Measurements from ENCODE around the gene CLNK. TPM values are rescaled to one million over a fixed set of nuclear protein-coding genes. Genes with fewer than 3 reads are reported as not detected.

CLNK gene
- total RNA-seq, 2 experiments from 2014 or later, result 0.10 TPM; not detected in 1

DNA sequence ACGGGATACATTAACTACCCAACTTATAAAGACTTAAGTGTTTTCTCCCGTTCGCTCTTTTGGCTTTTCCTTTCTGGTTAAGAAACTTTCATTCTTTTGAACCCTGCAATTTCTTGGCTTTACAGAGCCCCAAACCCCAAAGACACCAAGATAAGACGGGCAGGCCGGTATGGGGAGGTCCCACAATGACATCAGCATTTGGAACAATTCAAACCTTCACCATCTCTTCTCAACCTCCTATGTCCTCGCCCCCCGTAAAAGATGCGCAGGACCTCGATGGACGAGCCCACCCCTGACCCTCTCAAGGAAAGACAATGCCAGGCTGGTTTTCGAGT lies 228.3 kb downstream of the CLNK start:
- Mint-ChIP-seq H3K4me1 (peaks cover 33% of the 10 kb centered on the region), H3K27ac (peak overlapping the region; percentile 78), H3K36me3 (ENCODE audit: low read depth) (peaks cover 41% of the 10 kb centered on the region), H3K9me3 (no peaks in the 10 kb centered on the region), H3K4me3 (peak overlapping the region; percentile 82), H3K27me3 (peaks cover 3% of the 10 kb centered on the region)
- DNase-seq, result no peak
- POLR2A ChIA-PET, result interaction anchor here (0.9 to 2.4 kb wide), 5 partner anchors 25 to 339 kb away, joined by 3 to 14 read pairs (median 3); partner anchors contain the start of gene WDR1
- CTCF ChIA-PET, result no interaction called here

DNA sequence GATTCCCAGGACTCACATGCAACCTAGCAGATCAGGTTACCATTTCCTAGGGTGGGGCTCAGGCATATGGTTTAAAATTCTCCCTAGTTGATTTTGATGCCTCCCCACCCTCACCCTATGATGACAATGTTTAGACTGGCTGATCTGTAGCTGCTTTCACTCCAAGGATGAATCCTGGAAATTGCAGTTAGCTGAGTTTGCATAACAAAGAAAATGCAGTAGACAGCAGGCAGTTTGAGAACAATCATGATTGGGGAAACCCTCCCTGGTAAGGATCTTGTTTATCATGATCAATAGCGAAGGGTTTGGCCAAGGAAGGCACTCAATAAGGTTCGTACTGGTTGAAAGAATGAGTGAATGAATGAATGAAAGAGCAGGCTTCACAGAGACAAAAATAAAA lies 229.4 kb downstream of the CLNK start:
- no peaks in the 10 kb centered on the region for H3K9me3 Mint-ChIP-seq
- DNase-seq, result no peak
- H3K36me3 Mint-ChIP-seq (ENCODE audit: low read depth), result peaks cover 51% of the 10 kb centered on the region
- POLR2A ChIA-PET, result interaction anchor here (1.2 kb wide), 1 partner anchor 338 kb away, joined by 3 read pairs; the partner anchor contains the start of gene WDR1
- no peak overlapping the region for H3K27ac Mint-ChIP-seq
- CTCF ChIA-PET, result no interaction called here
- H3K27me3 Mint-ChIP-seq, result peaks cover 3% of the 10 kb centered on the region
- peaks cover 25% of the 10 kb centered on the region for H3K4me1 Mint-ChIP-seq
- no peak overlapping the region for H3K4me3 Mint-ChIP-seq

DNA sequence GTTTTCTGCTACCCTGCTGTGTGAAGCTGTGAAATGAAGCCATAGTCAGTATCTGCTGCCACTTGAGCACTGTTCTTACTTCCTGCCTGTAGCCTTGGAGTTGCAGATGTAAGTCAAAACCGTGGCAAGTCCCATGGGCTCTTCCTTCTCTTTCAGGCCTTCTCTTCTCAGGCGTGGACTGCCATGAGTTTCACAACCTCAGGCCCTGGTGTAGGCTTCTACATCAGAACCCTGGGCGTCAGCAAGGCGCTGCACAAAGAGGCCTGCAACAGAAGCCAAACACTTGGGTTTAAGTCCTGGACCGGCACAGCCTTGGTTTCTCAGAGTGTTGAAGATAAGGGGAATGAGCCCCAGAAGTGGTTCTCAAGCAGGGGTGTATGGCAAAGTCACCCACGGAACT lies 229.8 kb downstream of the CLNK start:
- H3K4me1 Mint-ChIP-seq, result peaks cover 25% of the 10 kb centered on the region
- CTCF ChIA-PET, result no interaction called here
- no peak overlapping the region for H3K27ac Mint-ChIP-seq
- H3K4me3 Mint-ChIP-seq, result no peak overlapping the region
- no peak for DNase-seq
- POLR2A ChIA-PET, result interaction anchor here (1.2 kb wide), 1 partner anchor 338 kb away, joined by 3 read pairs; the partner anchor contains the start of gene WDR1
- H3K27me3 Mint-ChIP-seq, result peaks cover 3% of the 10 kb centered on the region
- H3K9me3 Mint-ChIP-seq, result no peaks in the 10 kb centered on the region
- H3K36me3 Mint-ChIP-seq (ENCODE audit: low read depth), result peaks cover 55% of the 10 kb centered on the region

GRCh38 chr4:10454121-10454520 lies 230.4 kb downstream of the CLNK start:
- Mint-ChIP-seq H3K36me3 (ENCODE audit: low read depth) (peaks cover 61% of the 10 kb centered on the region), H3K4me3 (no peak overlapping the region), H3K27ac (no peak overlapping the region), H3K4me1 (peaks cover 24% of the 10 kb centered on the region), H3K27me3 (no peaks in the 10 kb centered on the region), H3K9me3 (peaks cover 2% of the 10 kb centered on the region)
- DNase-seq, result no peak
- ChIA-PET POLR2A (no interaction called here), CTCF (no interaction called here)

GRCh38 chr4:10448991-10449390 lies 235.6 kb downstream of the CLNK start:
- Mint-ChIP-seq H3K9me3 (peaks cover 32% of the 10 kb centered on the region), H3K4me1 (no peaks in the 10 kb centered on the region), H3K27ac (no peak overlapping the region), H3K36me3 (ENCODE audit: low read depth) (peaks cover 89% of the 10 kb centered on the region), H3K4me3 (no peak overlapping the region), H3K27me3 (no peaks in the 10 kb centered on the region)
- no peak for DNase-seq
- POLR2A ChIA-PET, result no interaction called here
- CTCF ChIA-PET, result interaction anchor here (1.3 kb wide), 1 partner anchor 12 kb away, joined by 4 read pairs; no protein-coding TSS in a partner anchor

- peaks cover 41% of the 10 kb centered on the region for H3K9me3 Mint-ChIP-seq
- no peaks in the 10 kb centered on the region for H3K27me3 Mint-ChIP-seq
- no peak overlapping the region for H3K27ac Mint-ChIP-seq
- POLR2A ChIA-PET, result no interaction called here
- peaks cover 6% of the 10 kb centered on the region for H3K4me1 Mint-ChIP-seq
- CTCF ChIA-PET, result interaction anchor here (0.9 kb wide), 1 partner anchor 18 kb away, joined by 3 read pairs; no protein-coding TSS in a partner anchor
- DNase-seq, result no peak
- H3K36me3 Mint-ChIP-seq (ENCODE audit: low read depth), result peaks cover 47% of the 10 kb centered on the region
- no peak overlapping the region for H3K4me3 Mint-ChIP-seq
These were observed 241.6 kb downstream of the CLNK start for GRCh38 chr4:10442976-10443375.

- no peak overlapping the region for H3K4me3 Mint-ChIP-seq
These were observed 243.1 kb downstream of the CLNK start for GRCh38 chr4:10441512-10441911.

GRCh38 chr4:10438924-10439323 lies 245.6 kb downstream of the CLNK start:
- H3K4me1 Mint-ChIP-seq, result peaks cover 6% of the 10 kb centered on the region
- H3K27me3 Mint-ChIP-seq, result no peaks in the 10 kb centered on the region
- no peak for DNase-seq
- no peak overlapping the region for H3K27ac Mint-ChIP-seq
- ChIA-PET CTCF (interaction anchor here (1.1 kb wide), 1 partner anchor 22 kb away, joined by 7 read pairs; no protein-coding TSS in a partner anchor), POLR2A (no interaction called here)
- H3K9me3 Mint-ChIP-seq, result peaks cover 17% of the 10 kb centered on the region
- peaks cover 11% of the 10 kb centered on the region for H3K36me3 Mint-ChIP-seq (ENCODE audit: low read depth)
- no peak overlapping the region for H3K4me3 Mint-ChIP-seq

More at GRCh38 chr4:10441512-10441911, 243.1 kb downstream of the CLNK start:
- no peak overlapping the region for H3K27ac Mint-ChIP-seq
- CTCF ChIA-PET, result no interaction called here
- no peak for DNase-seq
- POLR2A ChIA-PET, result no interaction called here
- H3K9me3 Mint-ChIP-seq, result peaks cover 33% of the 10 kb centered on the region
- H3K4me1 Mint-ChIP-seq, result peaks cover 6% of the 10 kb centered on the region
- no peaks in the 10 kb centered on the region for H3K27me3 Mint-ChIP-seq
- peaks cover 36% of the 10 kb centered on the region for H3K36me3 Mint-ChIP-seq (ENCODE audit: low read depth)

DNA sequence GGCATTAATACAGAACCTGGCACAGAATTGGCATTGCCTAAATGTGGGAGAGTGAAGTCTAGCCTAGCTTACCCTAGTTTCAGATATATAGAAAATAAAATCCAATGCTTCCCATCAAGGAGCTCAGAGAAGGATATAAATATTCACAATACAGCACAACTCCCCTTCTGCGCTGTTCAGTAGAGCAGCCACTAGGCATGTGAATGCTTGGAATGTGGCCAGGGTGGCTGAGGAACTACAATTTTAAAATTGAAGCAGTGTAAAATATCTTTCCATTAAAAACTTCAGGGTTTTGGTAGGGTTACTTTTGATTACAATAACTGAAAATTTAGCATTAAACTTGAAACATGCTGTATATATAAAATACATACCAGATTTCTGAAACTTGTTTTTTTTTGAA lies 246.8 kb downstream of the CLNK start:
- Mint-ChIP-seq H3K27me3 (no peaks in the 10 kb centered on the region), H3K4me3 (no peak overlapping the region), H3K9me3 (peaks cover 10% of the 10 kb centered on the region), H3K4me1 (peaks cover 2% of the 10 kb centered on the region), H3K27ac (no peak overlapping the region), H3K36me3 (ENCODE audit: low read depth) (peaks cover 2% of the 10 kb centered on the region)
- DNase-seq, result no peak
- POLR2A ChIA-PET, result no interaction called here
- CTCF ChIA-PET, result no interaction called here

Other genes starting within 250 kb of the CLNK start
- gene ZNF518B, start 227.3 kb downstream of the CLNK start, total RNA-seq, result 10 to 100 TPM; 21.0 to 23.5 TPM

Measured in activated CD4-positive, alpha-beta memory T cell treated with anti-CD3 and anti-CD28 coated beads, Interleukin-2, amount 10 ng/mL, durations not matched to agents 7 days and 5 days (primary cell).